PC-3 (cell line): Measurements from ENCODE around the gene PCID2. TPM values are rescaled to one million over a fixed set of nuclear protein-coding genes. Genes with fewer than 3 reads are reported as not detected.

ENCODE experiments used
- ATAC-seq: fragments of 200-7000 bp; cut with Tn5 transposase; 2 replicates; pipeline ENCODE4 v1.9.1; 2020; ENCODE audit warnings: mild to moderate bottlenecking, moderate library complexity
- BruUV-seq: library from RNA; stranded (reverse); fragments of 400-500 nt; replicated peaks from 2 replicates; lab custom pipeline; 2021; lab: Mats Ljungman, UMichigan
- CTCF ChIA-PET: fragments of 300-600 bp; sonication (Branson Sonifier 250); formaldehyde crosslinking; loops from one replicate; lab custom pipeline; 2022; ENCODE audit warnings: antibody characterized with exemption; lab: Charles Lee
- POLR2A ChIA-PET: fragments of 300-600 bp; sonication (Branson Sonifier 250); formaldehyde crosslinking; loops from one replicate; lab custom pipeline; 2022; ENCODE audit warnings: antibody characterized with exemption; ENCODE audit not compliant: unreplicated experiment; lab: Charles Lee
- DNase-seq: peaks from one replicate; pipeline ENCODE4 v3.0.0-alpha.2; 2015
- H2AFZ ChIP-seq: fragments of 300-600 bp; sonication (generic); 2 replicates; pipeline ENCODE4 v1.6.0; 2016; ENCODE audit warnings: antibody characterized with exemption, low read length
- H3F3A ChIP-seq: fragments of 300-600 bp; sonication (generic); one replicate; pipeline ENCODE4 v1.6.0; 2017; ENCODE audit warnings: antibody characterized with exemption, low read length, control low read depth, mild to moderate bottlenecking; ENCODE audit not compliant: unreplicated experiment
- H3K27ac ChIP-seq: fragments of 300-600 bp; sonication (generic); 2 replicates; pipeline ENCODE4 v1.5.1; 2016; ENCODE audit warnings: mild to moderate bottlenecking, low read length
- H3K27me3 ChIP-seq: fragments of 300-600 bp; sonication (generic); 2 replicates; pipeline ENCODE4 v1.6.1; 2016; ENCODE audit warnings: low read length, mixed read lengths
- H3K36me3 ChIP-seq: fragments of 300-600 bp; sonication (generic); 2 replicates; pipeline ENCODE4 v1.6.1; 2016; ENCODE audit warnings: low read depth, mixed run types, low read length, mixed read lengths
- H3K4me1 ChIP-seq: fragments of 300-600 bp; sonication (generic); 2 replicates; pipeline ENCODE4 v1.5.1; 2016; ENCODE audit warnings: low read length; ENCODE audit not compliant: insufficient read depth
- H3K4me2 ChIP-seq: fragments of 300-600 bp; sonication (generic); 2 replicates; pipeline ENCODE4 v1.6.0; 2016; ENCODE audit warnings: low read length
- H3K4me3 ChIP-seq: fragments of 300-600 bp; sonication (generic); 2 replicates; pipeline ENCODE4 v1.5.1; 2016; ENCODE audit warnings: mild to moderate bottlenecking, low read length, mixed read lengths
- H3K79me2 ChIP-seq: fragments of 300-600 bp; sonication (generic); 2 replicates; pipeline ENCODE4 v1.6.1; 2017; ENCODE audit warnings: low read length, mixed read lengths
- H3K9ac ChIP-seq: fragments of 300-600 bp; sonication (generic); 2 replicates; pipeline ENCODE4 v1.6.0; 2016; ENCODE audit warnings: mild to moderate bottlenecking, low read length
- H3K9me2 ChIP-seq: fragments of 300-600 bp; sonication (generic); replicated peaks from 2 replicates; pipeline ENCODE4 v1.6.1; 2016; ENCODE audit warnings: mixed run types, low read length, mixed read lengths
- H3K9me3 ChIP-seq: fragments of 300-600 bp; sonication (generic); 2 replicates; pipeline ENCODE4 v1.6.1; 2016; ENCODE audit warnings: low read length, mixed read lengths
- H4K20me1 ChIP-seq: fragments of 300-600 bp; sonication (generic); 2 replicates; pipeline ENCODE4 v1.6.1; 2016; ENCODE audit warnings: low read length, mixed read lengths
- CTCF ChIP-seq: fragments of 300-600 bp; sonication (generic); conservative IDR thresholded peaks from 2 replicates; pipeline ENCODE4 v1.5.1; 2017; ENCODE audit warnings: antibody characterized with exemption, low read depth, mild to moderate bottlenecking, low read length
- EZH2 ChIP-seq: fragments of 300-600 bp; sonication (generic); IDR thresholded peaks from one replicate; pipeline ENCODE4 v1.6.1; 2017; ENCODE audit warnings: antibody characterized with exemption, mild to moderate bottlenecking, low read length; ENCODE audit not compliant: unreplicated experiment
- EZH2phosphoT487 ChIP-seq: fragments of 300-600 bp; sonication (generic); IDR thresholded peaks from 2 replicates; pipeline ENCODE4 v1.6.1; 2018; ENCODE audit warnings: mild to moderate bottlenecking, antibody characterized with exemption, low read length, borderline replicate concordance
- intact Hi-C: fragments of 100-400 bp; cut with micrococcal nuclease; formaldehyde crosslinking; loops from 2 replicates; pipeline ENCODE4 v1.9.0; 2023
- total RNA-seq: library from RNA; depleted of rRNA; stranded (reverse); fragments of >200 nt; gene quantifications from 2 replicates; pipeline ENCODE4 v1.2.3, GENCODE V29; 2014

Gene PCID2
- total RNA-seq, 1 experiment from 2014 or later = 39.4 TPM

- POLR2A ChIA-PET = no interaction called here
- TF ChIP-seq EZH2phosphoT487 (no peak), EZH2 (no peak), CTCF (no peak)
- H3K9ac ChIP-seq = no peak overlapping the region
- H3K4me2 ChIP-seq = no peak overlapping the region
- no peaks in the 10 kb centered on the region for H3K9me3 ChIP-seq
- H3K36me3 ChIP-seq = peaks cover 13% of the 10 kb centered on the region
- ATAC-seq (no peak), DNase-seq (no peak)
- peaks cover 11% of the 10 kb centered on the region; the same call in 1 of the 2 replicates for H4K20me1 ChIP-seq
- H3K27me3 ChIP-seq = no peaks in the 10 kb centered on the region
- CTCF ChIA-PET = no interaction called here
- intact Hi-C loops = no loop called here
- no TSS peak for BruUV-seq
- H3K9me2 ChIP-seq = no peaks in the 10 kb centered on the region
- peaks cover 15% of the 10 kb centered on the region for H3K4me1 ChIP-seq
- no peaks in the 10 kb centered on the region for H3F3A ChIP-seq
- no peak overlapping the region for H3K4me3 ChIP-seq
- no peak overlapping the region for H3K27ac ChIP-seq
- peaks cover 82% of the 10 kb centered on the region for H3K79me2 ChIP-seq
- H2AFZ ChIP-seq = no peak overlapping the region
Measured at GRCh38 chr13:113201815-113202214, 6.7 kb downstream of the PCID2 start.

DNA sequence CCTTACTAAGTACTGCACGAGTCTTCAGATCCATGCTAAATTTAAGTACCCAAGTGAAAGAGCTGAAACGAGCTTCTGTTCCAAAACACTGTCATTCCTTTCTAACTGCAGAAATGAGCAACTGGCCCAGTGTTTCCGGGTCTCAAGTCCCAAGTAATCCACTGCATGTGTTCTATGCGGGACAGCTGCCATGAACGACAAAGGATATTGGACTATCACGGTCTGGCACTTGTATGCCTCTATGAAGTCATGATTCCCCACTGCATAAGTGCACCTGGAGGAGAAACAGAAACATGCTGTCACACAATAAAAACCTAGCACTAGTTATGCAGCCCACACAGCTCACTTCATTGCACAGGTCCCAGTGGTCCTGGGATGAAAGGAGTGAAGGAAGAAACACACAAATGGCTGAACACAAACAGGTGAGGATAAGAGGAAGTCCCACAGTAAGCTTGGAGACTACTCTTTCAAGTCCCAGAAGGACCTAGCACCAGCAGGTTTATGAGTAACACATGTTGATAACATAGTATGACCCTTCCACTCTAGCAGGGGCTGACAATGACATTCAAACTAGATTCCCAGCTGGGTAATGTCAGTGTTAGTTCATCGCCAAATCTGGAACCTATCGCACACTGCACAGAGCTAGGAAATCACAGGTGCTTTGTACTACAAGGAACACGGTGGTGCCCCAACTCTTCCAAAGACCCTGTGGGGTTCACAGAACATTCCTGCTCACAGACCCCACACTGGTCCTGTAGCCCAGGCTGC, 11.3 kb downstream of the PCID2 start:
- Histone ChIP-seq H3K9ac (no peak overlapping the region), H3K79me2 (peaks cover 36% of the 10 kb centered on the region), H3F3A (no peaks in the 10 kb centered on the region), H2AFZ (no peak overlapping the region), H3K27me3 (no peaks in the 10 kb centered on the region), H4K20me1 (no peaks in the 10 kb centered on the region), H3K4me2 (no peak overlapping the region), H3K4me3 (no peak overlapping the region), H3K9me2 (no peaks in the 10 kb centered on the region), H3K9me3 (no peaks in the 10 kb centered on the region), H3K4me1 (peaks cover 8% of the 10 kb centered on the region), H3K36me3 (peaks cover 39% of the 10 kb centered on the region), H3K27ac (no peak overlapping the region)
- ChIA-PET POLR2A (no interaction called here), CTCF (no interaction called here)
- no TSS peak for BruUV-seq
- intact Hi-C loops = no loop called here
- ATAC-seq (no peak), DNase-seq (no peak)
- no peak for TF ChIP-seq EZH2
- TF ChIP-seq EZH2phosphoT487 = no peak
- no peak for TF ChIP-seq CTCF

DNA sequence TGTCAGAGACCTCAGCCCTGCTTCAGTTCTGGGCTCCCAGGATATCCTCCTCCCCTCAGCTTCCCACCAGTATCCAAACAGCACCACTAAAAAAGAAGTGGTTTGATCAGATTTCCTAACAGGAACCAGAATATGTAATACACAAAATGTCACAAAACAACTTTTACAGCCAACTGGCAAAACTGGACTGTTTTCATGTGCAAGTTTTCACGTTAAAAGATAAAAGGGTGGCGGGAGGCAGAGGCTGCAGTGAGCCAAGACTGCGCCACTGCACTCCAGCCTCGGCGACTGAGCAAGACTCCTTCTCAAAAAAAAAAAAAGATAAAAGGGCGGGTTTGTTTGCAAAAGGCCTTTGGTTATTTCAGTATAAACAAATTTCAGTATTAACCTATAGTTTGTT, 13.1 kb downstream of the PCID2 start:
- Histone ChIP-seq H3F3A (no peaks in the 10 kb centered on the region), H3K4me2 (no peak overlapping the region), H3K4me1 (peaks cover 8% of the 10 kb centered on the region), H3K9me3 (no peaks in the 10 kb centered on the region), H2AFZ (no peak overlapping the region), H3K79me2 (peaks cover 18% of the 10 kb centered on the region), H3K27me3 (no peaks in the 10 kb centered on the region), H3K9ac (no peak overlapping the region), H3K36me3 (peaks cover 45% of the 10 kb centered on the region), H4K20me1 (no peaks in the 10 kb centered on the region), H3K4me3 (no peak overlapping the region), H3K9me2 (no peaks in the 10 kb centered on the region), H3K27ac (no peak overlapping the region)
- BruUV-seq = no TSS peak
- ChIA-PET CTCF (no interaction called here), POLR2A (no interaction called here)
- no peak for TF ChIP-seq CTCF
- no peak for TF ChIP-seq EZH2phosphoT487
- TF ChIP-seq EZH2 = no peak
- ATAC-seq = no peak
- DNase-seq = no peak
- intact Hi-C loops = no loop called here
